NB4 (cell line): Measurements from ENCODE around the gene SPHK2.

Experiments
- CTCF ChIP-seq: IDR thresholded peaks from one replicate; pipeline ENCODE4 v1.5.1; 2012; ENCODE audit warnings: low read depth, low read length
- MAX ChIP-seq: IDR thresholded peaks from 2 replicates; pipeline ENCODE4 v1.6.1; 2011; ENCODE audit warnings: low read depth, low read length
- MYC ChIP-seq: IDR thresholded peaks from 2 replicates; pipeline ENCODE4 v1.6.1; 2011; ENCODE audit warnings: low read depth, low read length
- POLR2A ChIP-seq: IDR thresholded peaks from 2 replicates; pipeline ENCODE4 v1.6.1; 2011; ENCODE audit warnings: mild to moderate bottlenecking; ENCODE audit not compliant: insufficient read length; ENCODE audit errors: extremely low read depth

- TF ChIP-seq CTCF: no peak
- TF ChIP-seq POLR2A: no peak
- TF ChIP-seq MAX: no peak
- no peak for TF ChIP-seq MYC
Measured at GRCh38 chr19:48627201-48627864, 8.0 kb downstream of the SPHK2 start.
